Bronchial epithelial cell (primary cell): Measurements from ENCODE around the gene TNFRSF1A. TPM values are rescaled to one million over a fixed set of nuclear protein-coding genes. Genes with fewer than 3 reads are reported as not detected.
A peak's percentile ranks its signal among the peaks of the same experiment; 100 is the strongest.

Source experiments
- DNase-seq: peaks from one replicate; pipeline ENCODE4 v3.0.0-alpha.2; 2010; ENCODE audit warnings: low read depth
- FAIRE-seq: peaks from 2 replicates; lab custom pipeline; 2011; peaks lifted over from hg19 to GRCh38; lab: Jason Lieb, UNC
- H3K27me3 ChIP-seq: 2 replicates; pipeline ENCODE4 v1.5.1; 2011; ENCODE audit warnings: low read length; ENCODE audit not compliant: control insufficient read depth, insufficient read depth
- H3K36me3 ChIP-seq: 2 replicates; pipeline ENCODE4 v1.5.1; 2011; ENCODE audit warnings: low read length; ENCODE audit not compliant: control insufficient read depth, insufficient read depth
- H3K4me3 ChIP-seq: 2 replicates; pipeline ENCODE4 v1.5.1; 2011; ENCODE audit warnings: mild to moderate bottlenecking, low read depth, low read length, control low read depth
- CTCF ChIP-seq: IDR thresholded peaks from 2 replicates; pipeline ENCODE4 v1.5.1; 2011; ENCODE audit warnings: mild to moderate bottlenecking, moderate library complexity, low read length, control low read depth, inconsistent platforms; ENCODE audit not compliant: insufficient read depth, severe bottlenecking
- total RNA-seq: library from RNA; depleted of rRNA; stranded (reverse); fragments of >200 nt; gene quantifications from 2 replicates; pipeline ENCODE4 v1.2.1, GENCODE V29; 2014

TNFRSF1A gene
- total RNA-seq, 1 donor from 2014 or later = 26.9 TPM

- FAIRE-seq = no peak
- no peak for TF ChIP-seq CTCF
- Histone ChIP-seq H3K4me3 (no peak overlapping the region), H3K36me3 (no peaks in the 10 kb centered on the region), H3K27me3 (peaks cover 2% of the 10 kb centered on the region)
- DNase-seq = no peak
Observed at GRCh38 chr12:6303071-6303470, 38.8 kb downstream of the TNFRSF1A start.

- no peak for FAIRE-seq
- DNase-seq = no peak
- H3K36me3 ChIP-seq = no peaks in the 10 kb centered on the region
- no peak for TF ChIP-seq CTCF
- no peak overlapping the region for H3K4me3 ChIP-seq
- peaks cover 2% of the 10 kb centered on the region for H3K27me3 ChIP-seq
Observed at GRCh38 chr12:6302621-6303020, 39.3 kb downstream of the TNFRSF1A start.

GRCh38 chr12:6301721-6302120, 40.2 kb downstream of the TNFRSF1A start:
- DNase-seq (no peak), FAIRE-seq (no peak)
- TF ChIP-seq CTCF = no peak

GRCh38 chr12:6297170-6297569, 44.7 kb downstream of the TNFRSF1A start:
- no peaks in the 10 kb centered on the region for H3K27me3 ChIP-seq
- DNase-seq = no peak
- no peak for FAIRE-seq
- TF ChIP-seq CTCF = no peak
- no peak overlapping the region for H3K4me3 ChIP-seq
- no peaks in the 10 kb centered on the region for H3K36me3 ChIP-seq

More at GRCh38 chr12:6301721-6302120, 40.2 kb downstream of the TNFRSF1A start:
- peaks cover 2% of the 10 kb centered on the region for H3K27me3 ChIP-seq
- no peaks in the 10 kb centered on the region for H3K36me3 ChIP-seq
- H3K4me3 ChIP-seq = no peak overlapping the region

- FAIRE-seq (no peak), DNase-seq (peak; percentile 98)
- no peak for TF ChIP-seq CTCF
- Histone ChIP-seq H3K36me3 (no peaks in the 10 kb centered on the region), H3K27me3 (no peaks in the 10 kb centered on the region), H3K4me3 (no peak overlapping the region)
Observed at GRCh38 chr12:6295094-6295811, 46.6 kb downstream of the TNFRSF1A start.
